Right atrium auricular region (tissue), 2 donors: ENCODE data around the gene RMND1. TPM values are rescaled to one million over a fixed set of nuclear protein-coding genes. Genes with fewer than 3 reads are reported as not detected.
"Not testable (repeated sequence)": the region's sequence is repeated elsewhere in the genome, so short reads cannot be mapped to it uniquely, and the experiment has no call there.

Source experiments
- DNase-seq: peaks from one replicate; pipeline ENCODE4 v3.0.0-alpha.2; 2019; ENCODE audit warnings: low spot score
- H3K27ac ChIP-seq, 2 donors: fragments of 200-600 bp; sonication (generic); 1 replicate in 1 of 2; 2 replicates in 1 of 2; pipeline ENCODE4 v1.5.1; 2016 to 2019
- H3K27me3 ChIP-seq, 2 donors: fragments of 200-600 bp; sonication (generic); one replicate each; pipeline versions ENCODE4 v1.5.1 to v1.6.0; 2017 to 2019
- H3K36me3 ChIP-seq: fragments of 200-600 bp; sonication (generic); one replicate; pipeline ENCODE4 v1.5.1; 2016
- H3K4me1 ChIP-seq, 2 donors: fragments of 200-600 bp; sonication (generic); one replicate each; pipeline versions ENCODE4 v1.5.1 to v1.6.0; 2017 to 2019
- H3K4me3 ChIP-seq, 2 donors: fragments of 200-600 bp; sonication (generic); 1 replicate in 1 of 2; 2 replicates in 1 of 2; pipeline ENCODE4 v1.5.1; 2017 to 2019; ENCODE audit warnings: mild to moderate bottlenecking in 1 of 2, moderate library complexity in 1 of 2
- H3K9me3 ChIP-seq, 2 donors: fragments of 200-600 bp; sonication (generic); one replicate each; pipeline ENCODE4 v1.5.1; 2019
- total RNA-seq, 2 donors: library from RNA; depleted of rRNA; stranded (reverse); fragments of >200 nt; gene quantifications; one replicate each; pipeline ENCODE4 v1.1.0, GENCODE V29; 2016
- TF ChIP-seq, protein P1 (sequence below), 2 donors: fragments of 200-600 bp; sonication (generic); IDR thresholded peaks; one replicate each; pipeline ENCODE4 v1.5.1; 2019; ENCODE audit warnings: antibody characterized with exemption in 2 of 2

The RMND1 gene
- total RNA-seq, 2 donors from 2014 or later, result 8.5 to 12.5 TPM

DNA sequence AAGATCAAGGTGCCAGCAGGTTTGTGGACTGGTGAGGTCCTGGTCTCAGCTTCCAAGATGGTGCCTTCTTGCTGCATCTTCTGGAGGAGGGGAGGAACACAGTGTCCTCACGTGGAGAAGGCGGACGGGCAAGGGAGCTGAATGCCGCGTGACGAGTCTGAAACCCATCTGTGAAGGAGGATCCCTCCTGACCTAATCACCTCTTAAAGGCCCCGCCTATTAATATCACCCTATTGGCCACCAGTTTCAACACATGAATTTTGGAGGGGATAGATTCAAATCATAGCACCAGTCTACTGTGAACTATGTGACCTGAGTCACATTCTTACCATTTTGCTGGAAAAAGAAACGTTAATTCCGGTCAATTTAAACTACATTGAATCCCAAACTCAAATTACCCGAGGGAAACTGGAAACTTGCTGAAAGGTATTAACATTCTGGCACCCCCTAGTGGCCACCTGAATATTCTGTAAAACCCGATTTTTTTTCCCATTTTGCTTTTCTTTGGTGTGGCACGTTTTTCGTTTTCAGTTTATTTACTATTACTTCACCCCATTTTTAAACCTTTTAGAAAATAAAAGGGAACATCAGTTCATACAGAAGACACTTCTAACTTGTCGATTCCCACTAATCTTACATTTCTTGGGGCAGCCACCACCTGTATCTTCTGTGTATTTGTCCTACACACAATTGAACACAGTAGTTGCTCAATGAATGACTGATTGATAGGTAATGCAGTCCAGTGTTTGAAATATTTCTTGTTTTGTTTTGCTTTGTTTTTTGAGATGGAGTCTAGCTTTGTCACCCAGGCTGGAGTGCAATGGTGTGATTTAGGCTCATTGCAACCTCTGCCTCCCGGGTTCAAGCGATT lies 24.0 kb upstream of the RMND1 start:
- no peak overlapping the region for H3K4me3 ChIP-seq
- no peak overlapping the region for H3K27ac ChIP-seq
- H3K4me1 ChIP-seq, result no peaks in the 10 kb centered on the region
- H3K36me3 ChIP-seq, result no peaks in the 10 kb centered on the region
- TF ChIP-seq, protein P1, sequence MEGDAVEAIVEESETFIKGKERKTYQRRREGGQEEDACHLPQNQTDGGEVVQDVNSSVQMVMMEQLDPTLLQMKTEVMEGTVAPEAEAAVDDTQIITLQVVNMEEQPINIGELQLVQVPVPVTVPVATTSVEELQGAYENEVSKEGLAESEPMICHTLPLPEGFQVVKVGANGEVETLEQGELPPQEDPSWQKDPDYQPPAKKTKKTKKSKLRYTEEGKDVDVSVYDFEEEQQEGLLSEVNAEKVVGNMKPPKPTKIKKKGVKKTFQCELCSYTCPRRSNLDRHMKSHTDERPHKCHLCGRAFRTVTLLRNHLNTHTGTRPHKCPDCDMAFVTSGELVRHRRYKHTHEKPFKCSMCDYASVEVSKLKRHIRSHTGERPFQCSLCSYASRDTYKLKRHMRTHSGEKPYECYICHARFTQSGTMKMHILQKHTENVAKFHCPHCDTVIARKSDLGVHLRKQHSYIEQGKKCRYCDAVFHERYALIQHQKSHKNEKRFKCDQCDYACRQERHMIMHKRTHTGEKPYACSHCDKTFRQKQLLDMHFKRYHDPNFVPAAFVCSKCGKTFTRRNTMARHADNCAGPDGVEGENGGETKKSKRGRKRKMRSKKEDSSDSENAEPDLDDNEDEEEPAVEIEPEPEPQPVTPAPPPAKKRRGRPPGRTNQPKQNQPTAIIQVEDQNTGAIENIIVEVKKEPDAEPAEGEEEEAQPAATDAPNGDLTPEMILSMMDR (IDR thresholded peaks at IDR 0.05), result peak; percentile 85 to 86
- no peak for DNase-seq
- no peaks in the 10 kb centered on the region for H3K9me3 ChIP-seq
- H3K27me3 ChIP-seq, result no peaks in the 10 kb centered on the region

DNA sequence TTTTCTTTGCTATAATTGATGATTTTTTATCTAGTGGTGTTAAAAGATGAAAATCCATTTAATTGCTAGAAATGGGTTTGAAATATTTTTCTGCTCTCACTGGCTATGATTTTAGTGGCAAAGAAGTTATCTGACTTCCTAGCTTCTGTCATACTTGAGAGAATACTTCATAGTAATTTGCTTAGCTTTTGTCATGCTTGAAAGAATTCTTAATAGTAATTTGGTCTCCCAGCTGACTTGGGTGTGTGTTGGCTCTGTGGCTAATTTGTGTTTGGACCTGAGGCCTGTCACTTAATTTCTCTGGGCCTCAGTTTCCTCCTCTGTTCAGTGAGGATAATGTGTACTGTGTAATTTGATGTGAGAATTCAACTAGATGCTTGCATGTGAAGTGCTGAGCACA lies 12.8 kb upstream of the RMND1 start:
- TF ChIP-seq, protein P1 (IDR thresholded peaks at IDR 0.05), result no peak
- Histone ChIP-seq H3K36me3 (peaks cover 19% of the 10 kb centered on the region), H3K4me3 (no peak overlapping the region), H3K4me1 (no peaks in the 10 kb centered on the region), H3K27me3 (no peaks in the 10 kb centered on the region), H3K9me3 (no peaks in the 10 kb centered on the region), H3K27ac (no peak overlapping the region)
- DNase-seq, result no peak

DNA sequence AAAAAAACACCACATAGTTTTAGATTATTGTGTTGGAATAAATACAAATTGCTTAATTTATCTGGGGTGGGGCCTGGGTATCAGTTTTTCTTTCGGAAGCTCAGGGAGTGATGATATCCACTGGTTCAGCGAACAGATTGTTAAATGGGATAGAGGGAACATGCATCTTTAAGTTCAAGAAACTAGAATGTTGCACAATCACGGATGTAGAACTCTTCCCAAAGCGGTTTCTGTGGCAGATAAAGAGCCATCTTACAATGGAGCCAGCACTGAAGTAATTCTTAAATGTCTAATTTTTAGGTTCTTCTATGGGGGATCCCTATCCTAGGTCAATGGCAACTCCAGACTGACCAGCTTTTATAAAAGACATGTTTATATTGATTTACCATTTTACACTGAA lies 9.7 kb upstream of the RMND1 start:
- no peak for DNase-seq
- peaks cover 21% of the 10 kb centered on the region for H3K36me3 ChIP-seq

DNA sequence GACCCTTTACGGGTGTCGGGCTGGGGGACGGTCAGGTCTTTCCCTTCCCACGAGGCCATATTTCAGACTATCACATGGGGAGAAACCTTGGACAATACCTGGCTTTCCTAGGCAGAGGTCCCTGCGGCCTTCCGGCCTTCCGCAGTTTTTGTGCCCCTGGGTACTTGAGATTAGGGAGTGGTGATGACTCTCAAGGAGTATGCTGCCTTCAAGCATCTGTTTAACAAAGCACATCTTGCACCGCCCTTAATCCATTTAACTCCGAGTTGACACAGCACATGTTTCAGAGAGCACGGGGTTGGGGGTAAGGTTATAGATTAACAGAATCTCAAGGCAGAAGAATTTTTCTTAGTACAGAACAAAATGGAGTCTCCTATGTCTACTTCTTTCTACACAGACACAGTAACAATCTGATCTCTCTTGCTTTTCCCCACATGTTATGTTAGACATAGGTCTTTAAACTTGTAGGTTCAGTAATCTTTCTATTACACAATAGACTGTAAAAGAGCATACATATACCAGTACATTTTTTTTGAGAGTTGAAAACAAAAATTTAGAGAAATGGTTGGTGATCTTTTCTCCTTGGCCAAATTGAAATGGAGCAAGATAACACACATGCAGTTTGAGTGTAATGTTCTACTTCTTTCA lies 3.9 kb upstream of the RMND1 start:
- H3K4me3 ChIP-seq, H3K27me3 ChIP-seq, DNase-seq, H3K9me3 ChIP-seq, H3K27ac ChIP-seq: not testable (repeated sequence)
- Histone ChIP-seq H3K36me3 (peaks cover 21% of the 10 kb centered on the region), H3K4me1 (peaks cover 0 to 27% of the 10 kb centered on the region in 2 donors)

More for the DNA sequence above, 9.7 kb upstream of the RMND1 start:
- Histone ChIP-seq H3K4me3 (no peak overlapping the region), H3K9me3 (no peaks in the 10 kb centered on the region), H3K4me1 (peaks cover 0 to 4% of the 10 kb centered on the region in 2 donors), H3K27ac (no peak overlapping the region), H3K27me3 (no peaks in the 10 kb centered on the region)
- TF ChIP-seq, protein P1 (IDR thresholded peaks at IDR 0.05), result no peak

DNA sequence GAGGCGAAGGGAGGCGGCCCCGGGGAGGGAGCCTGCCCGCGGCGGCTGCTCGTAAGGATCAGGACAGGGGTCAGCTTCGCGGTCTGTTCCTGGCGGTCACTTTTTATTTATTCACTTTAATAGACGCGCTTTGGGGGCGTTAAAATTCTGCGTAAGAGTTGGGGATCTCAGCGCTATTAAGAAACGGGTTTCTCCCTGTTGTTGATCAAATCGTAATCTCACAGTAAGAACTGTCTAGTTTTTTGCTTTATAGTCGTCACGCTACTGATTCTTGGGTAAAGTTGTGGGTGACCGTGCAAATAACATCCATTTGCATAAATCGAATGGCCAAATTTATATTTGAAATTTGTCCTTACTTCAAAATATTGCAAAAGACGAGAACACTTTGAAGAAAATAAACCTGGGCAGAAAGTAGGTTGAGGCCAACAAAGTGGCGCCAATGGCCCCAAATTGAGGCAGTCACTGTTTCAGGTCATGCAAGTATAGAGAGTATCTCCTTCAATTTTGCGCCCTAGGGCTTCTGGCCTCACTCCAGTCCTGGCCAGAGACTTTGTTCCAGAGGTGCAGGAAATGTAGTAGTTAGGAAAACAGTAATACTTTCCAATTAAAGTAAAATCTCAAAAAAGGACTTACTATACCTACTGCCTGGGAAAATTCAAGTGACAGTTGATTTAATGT lies 963 bp upstream of the RMND1 start:
- Histone ChIP-seq H3K4me1 (peaks cover 0 to 27% of the 10 kb centered on the region in 2 donors), H3K36me3 (no peaks in the 10 kb centered on the region), H3K27me3 (no peaks in the 10 kb centered on the region), H3K27ac (peak overlapping the region; percentile 93 to 97), H3K9me3 (no peaks in the 10 kb centered on the region), H3K4me3 (peak overlapping the region; percentile 80 to 95)
- TF ChIP-seq, protein P1 (IDR thresholded peaks at IDR 0.05), result no peak
- DNase-seq, result peak; percentile 67
